ENCODE measurements around the gene CHD2.

CHD2 gene

DNA sequence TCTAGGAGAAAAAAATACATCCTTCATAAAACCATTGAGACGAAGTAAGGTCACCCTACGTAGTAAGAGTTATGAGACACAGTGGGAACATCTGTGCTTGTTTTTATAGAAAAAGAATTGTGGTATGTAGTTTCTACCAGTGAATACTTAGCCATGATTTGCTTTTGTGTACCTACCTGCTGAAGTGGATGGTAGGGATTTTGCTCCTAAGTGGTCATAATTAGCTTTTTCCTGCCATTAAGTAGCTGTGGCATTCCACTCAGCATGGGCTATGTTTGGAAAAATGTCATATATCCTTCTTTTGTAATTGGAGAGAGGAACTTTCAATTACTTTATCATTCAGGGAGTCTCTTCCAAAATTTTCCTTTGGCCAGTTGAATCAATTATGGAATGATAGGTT, 63.7 kb downstream of the CHD2 start:
- no peak for DNase-seq

DNA sequence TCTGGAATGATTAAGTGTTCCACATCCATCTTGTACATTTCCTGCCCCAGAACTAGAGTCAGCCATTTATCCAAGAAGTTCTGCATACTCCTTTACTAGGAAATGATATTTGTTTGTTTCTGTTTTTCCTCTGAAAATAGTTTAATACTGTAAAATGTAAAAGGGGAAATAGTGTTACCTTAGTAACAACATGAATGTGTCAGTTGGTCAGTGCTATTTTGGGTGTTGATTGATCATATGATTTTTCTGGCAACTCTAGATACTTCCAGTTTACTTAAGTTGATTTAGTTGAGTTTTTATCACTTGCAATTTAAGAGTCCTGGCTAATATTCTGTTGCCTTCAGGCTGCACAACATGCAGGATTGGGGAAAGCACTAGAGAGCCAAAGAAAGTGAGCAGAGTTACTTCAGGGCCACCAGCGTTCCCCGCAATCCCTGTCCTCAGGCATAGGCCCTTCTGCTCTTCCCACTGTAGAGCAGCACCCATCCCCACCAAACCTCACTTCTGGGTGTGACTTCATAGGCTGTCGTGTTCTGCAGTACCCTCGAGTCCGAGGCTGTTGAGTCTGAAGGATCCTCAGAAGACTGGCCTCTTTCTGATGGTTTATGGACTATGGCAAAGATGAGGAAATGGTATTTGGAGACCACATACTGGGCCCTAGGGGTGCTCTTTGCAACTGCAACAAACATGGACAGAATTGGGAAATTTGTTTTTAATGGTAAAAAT, 69.0 kb downstream of the CHD2 start:
- DNase-seq = peak in 1 of 6 experiments; percentile 11

DNA sequence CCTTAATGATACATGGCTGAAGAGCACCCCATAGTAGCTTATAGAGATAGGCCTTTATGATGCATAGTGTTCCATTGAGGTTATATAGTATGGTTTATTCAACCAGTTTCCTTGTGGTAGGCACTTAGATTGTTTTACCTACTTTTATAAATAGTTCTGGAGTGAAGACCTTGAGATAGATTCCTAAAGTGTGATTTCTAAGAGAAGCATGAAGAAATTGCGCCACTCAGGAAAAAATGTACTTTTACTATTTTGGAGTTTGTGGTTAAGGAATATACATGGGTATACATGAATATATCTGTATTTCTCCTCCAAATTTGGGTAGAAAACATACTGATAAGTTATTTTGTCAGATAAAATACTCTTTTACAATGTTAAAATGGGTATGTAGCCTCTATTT, 70.5 kb downstream of the CHD2 start:
- DNase-seq = no peak

DNA sequence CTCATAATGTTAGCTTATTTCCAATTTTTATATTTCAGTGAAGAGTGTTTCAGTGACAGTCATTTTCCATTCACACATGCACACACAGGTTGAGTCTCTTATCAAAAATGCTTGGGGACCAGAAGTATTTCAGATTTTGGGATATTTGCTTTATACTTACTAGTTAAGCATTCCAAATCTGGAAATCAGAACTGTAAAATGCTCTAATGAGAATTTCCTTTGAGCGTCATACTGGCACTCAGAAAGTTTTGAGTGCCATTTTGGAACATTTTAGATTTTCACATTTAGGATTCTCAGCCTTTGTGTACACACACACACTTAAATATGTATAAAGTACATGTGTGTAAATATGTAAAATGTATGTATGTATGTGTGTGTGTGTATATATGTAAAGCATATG, 71.0 kb downstream of the CHD2 start:
- no peak for DNase-seq

DNA sequence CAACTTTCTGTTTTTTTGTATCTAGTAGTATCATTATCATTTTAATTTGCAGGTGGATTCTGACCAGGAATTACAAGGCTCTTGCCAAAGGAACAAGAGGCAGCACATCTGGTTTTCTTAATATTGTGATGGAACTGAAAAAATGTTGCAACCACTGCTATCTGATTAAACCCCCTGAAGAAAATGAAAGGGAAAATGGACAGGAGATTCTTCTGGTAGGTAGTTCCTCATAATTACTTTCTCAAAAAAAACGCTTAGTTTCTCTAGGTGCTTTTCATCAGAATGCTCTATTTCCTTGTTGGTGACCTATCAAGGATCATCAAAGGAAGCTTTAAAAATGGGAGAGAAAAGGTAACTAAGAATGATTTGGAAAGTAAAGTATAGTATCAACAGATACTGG, 71.6 kb downstream of the CHD2 start:
- no peak for DNase-seq

DNA sequence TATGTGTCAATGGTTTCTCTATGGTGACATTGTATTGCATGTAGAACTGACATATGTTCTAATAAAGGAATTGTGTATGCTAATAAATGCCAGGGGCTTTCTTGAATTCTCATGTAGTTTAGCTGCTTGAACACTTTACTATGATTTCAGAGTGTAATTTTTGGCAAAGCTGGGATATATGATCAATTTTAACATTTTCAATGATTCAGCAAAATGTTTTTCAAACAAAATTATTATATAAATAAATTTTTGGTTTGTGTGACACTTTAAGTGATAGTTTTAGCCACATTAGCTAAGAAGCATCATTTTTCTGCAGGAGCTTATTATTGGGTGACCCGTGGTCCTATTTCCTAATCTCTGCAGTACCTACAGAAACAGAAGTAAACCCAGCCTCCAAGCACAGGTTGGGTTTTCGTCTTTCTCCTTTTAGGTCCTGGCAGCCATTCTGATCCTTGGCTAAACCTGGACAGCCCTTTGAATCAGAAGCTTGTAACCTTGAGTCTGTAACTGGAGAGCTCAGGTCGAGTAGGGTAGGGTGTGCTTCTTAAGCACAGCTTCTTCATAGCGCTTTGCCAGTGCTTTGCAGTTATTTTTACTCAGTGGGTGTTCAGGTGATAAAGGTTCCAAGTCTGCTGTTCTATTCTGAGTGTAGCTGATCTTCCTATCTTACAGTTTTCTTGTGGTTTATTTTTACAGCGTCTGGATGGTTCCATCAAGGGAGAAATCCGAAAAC, 74.2 kb downstream of the CHD2 start:
- DNase-seq = no peak

DNA sequence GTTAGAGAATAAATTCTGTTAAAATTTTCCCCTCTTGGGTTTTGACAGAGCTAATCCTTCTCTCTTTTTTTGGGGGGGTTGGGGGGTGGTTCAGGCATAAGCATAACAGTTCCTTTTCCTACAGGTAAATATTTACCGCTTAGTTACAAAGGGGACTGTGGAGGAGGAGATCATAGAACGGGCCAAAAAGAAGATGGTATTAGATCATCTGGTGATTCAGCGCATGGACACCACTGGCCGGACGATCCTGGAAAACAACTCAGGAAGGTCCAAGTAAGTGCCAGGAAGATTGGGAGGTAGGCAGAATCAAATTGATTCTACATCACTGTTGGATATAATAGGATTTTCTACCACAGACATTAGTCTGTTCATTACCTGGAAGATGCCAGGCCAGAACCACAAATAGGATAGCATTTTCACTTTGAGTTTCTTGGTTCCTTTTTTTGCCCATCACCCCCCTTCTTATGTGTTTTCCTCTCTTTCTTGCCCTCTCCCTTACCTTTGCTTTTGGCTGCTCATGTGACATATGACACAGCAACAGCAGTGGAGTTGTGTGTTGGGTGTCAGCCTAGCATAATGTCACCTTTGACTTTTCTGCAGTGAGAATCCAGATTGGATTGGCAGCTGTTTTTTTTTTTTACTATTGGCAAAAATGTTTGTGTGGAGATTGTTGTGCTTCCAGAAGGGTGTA, 79.0 kb downstream of the CHD2 start:
- DNase-seq = no peak

- DNase-seq = no peak
These were observed 81.2 kb downstream of the CHD2 start for GRCh38 chr15:92981333-92981732.

DNA sequence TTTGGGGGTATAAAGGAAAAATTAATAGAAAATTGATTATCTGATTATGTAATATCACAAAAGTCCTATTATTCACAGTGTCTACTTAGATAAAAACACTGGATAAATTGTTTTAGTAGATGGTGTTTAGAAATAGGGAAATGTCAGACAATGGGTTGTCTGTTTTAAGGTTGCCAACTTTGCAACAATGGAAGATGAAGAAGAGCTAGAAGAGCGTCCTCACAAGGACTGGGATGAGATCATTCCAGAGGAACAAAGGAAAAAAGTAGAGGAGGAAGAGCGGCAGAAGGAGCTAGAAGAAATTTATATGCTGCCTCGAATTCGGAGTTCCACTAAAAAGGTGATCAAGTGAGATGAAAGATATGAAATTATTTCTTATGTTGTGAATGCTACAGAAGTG, 84.0 kb downstream of the CHD2 start:
- no peak for DNase-seq

- no peak for DNase-seq
These were observed 89.3 kb downstream of the CHD2 start for GRCh38 chr15:92989470-92989869.

DNA sequence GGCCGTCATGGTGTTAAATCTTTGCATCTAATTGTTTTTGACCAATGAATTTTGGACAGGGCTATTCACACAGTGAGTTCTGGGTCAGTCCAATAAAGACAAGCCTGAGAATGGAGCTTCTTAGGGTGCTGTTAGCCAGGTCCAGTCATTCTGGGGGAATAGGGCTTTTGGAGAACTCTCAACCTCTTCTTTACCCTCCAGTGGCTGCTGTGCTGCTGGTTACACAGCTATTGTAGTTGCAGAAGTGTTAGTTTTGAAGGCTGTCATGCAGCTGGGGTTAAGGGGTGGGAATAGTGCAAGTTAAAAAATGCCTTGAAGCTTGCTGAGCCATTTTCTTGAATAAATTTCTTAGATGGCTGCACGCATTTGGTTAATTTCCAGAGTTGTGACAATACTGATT, 89.9 kb downstream of the CHD2 start:
- no peak for DNase-seq

GRCh38 chr15:92992720-92993119, 92.6 kb downstream of the CHD2 start:
- no peak for DNase-seq

DNA sequence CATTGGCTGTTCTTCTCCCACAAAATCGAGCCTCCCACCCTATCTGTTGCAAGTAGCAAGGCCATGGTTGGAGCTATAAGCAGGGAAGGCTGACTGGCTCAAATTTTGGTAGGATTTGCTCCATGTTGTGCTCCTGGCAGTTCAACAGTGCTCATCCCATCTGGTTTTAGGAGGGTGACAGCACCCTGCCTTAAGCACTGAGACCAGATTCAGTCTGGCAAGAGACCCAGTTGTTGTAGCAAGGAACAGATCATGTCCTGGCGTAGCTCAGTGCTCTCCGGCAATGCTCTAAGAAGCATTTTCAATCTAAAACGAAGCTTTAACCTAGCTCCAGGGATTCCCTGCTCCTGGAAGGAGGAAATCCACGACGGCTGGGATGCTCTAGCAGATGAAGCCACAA, 97.7 kb downstream of the CHD2 start:
- no peak for DNase-seq

DNA sequence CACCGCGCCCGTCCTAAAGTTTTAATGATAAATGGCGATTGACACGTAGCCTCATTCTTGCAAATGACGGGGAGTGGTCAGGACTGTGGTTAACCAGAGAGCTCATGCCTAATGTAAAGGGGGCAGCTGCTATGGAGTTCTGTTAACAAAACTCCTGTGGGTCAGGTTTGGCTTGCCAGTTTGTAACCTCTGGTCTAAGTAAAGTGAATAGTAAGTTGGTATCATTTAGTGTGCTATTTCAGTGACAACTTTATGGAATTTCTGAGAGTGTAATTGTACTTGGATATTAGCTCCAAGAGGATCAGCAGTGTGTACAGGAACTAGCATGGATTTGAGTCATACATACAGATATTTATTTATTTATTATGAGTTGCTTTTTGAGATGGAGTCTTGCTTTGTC, 101.0 kb downstream of the CHD2 start:
- DNase-seq = no peak

GRCh38 chr15:93001881-93002280, 101.8 kb downstream of the CHD2 start:
- DNase-seq = no peak

- DNase-seq = no peak
These were observed 105.0 kb downstream of the CHD2 start for GRCh38 chr15:93005133-93005532.

DNA sequence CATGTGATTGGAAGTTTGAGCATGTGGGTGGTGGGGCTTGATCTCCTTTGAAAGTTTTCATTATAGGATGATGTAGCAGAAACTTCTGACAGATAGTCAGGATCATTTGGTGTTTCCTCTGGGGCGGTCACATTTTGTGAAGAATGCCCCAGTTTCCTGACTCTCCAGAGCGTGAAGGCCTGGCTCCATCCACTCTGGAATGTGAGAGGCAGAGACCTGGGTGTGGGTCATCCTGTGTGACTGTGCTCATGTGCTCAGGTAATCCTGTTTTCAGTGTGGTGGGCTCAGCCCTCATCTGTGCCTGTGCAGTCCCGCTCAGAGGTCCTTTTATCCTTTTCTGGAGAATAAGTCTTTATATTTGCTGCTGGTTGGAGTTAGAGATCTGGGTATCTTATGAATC, 107.9 kb downstream of the CHD2 start:
- DNase-seq = no peak

- no peak for DNase-seq
These were observed 112.7 kb downstream of the CHD2 start for GRCh38 chr15:93012786-93013185.

DNA sequence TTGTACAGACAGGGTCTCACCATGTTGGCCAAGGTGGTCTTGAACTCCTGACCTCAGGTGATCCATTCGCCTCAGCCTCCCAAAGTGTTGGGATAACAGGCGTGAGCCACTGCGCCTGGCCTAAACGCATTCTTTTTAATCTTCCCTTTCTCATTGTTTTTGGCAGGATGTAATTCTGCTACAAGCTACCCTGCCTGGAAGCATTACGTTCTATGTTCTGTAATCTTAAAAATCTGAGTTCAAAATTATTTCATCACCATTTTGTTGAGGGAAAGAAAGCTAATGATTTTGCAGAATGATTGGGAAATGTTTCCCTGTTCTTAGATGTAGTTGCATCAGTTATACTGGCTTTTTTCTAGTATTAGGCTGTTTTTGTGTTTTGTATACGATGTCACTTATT, 117.4 kb downstream of the CHD2 start:
- DNase-seq = no peak

- DNase-seq = no peak
These were observed 118.5 kb downstream of the CHD2 start for GRCh38 chr15:93018574-93018973.

- DNase-seq = no peak
These were observed 119.0 kb downstream of the CHD2 start for GRCh38 chr15:93019090-93019489.

- DNase-seq = no peak
These were observed 119.8 kb downstream of the CHD2 start for GRCh38 chr15:93019971-93020370.

- no peak for DNase-seq
These were observed 121.0 kb downstream of the CHD2 start for GRCh38 chr15:93020976-93021772.

Data from stimulated activated naive CD4-positive, alpha-beta T cell (primary cell).